ENCODE data around the gene RGS12.

- TF ChIP-seq ARNT (IDR thresholded peaks at IDR 0.05): no peak
- TF ChIP-seq LEF1 (IDR thresholded peaks at IDR 0.05; ENCODE audit: borderline replicate concordance): no peak
- TF ChIP-seq ELF4 (IDR thresholded peaks at IDR 0.05): no peak
- TF ChIP-seq FOXM1 (IDR thresholded peaks at IDR 0.05; ENCODE audit: borderline replicate concordance): no peak
- no peak for TF ChIP-seq FOXA1 (IDR thresholded peaks at IDR 0.05)
- TF ChIP-seq BHLHE40 (IDR thresholded peaks at IDR 0.05; ENCODE audit: borderline replicate concordance): no peak
- no peak for TF ChIP-seq FOXK2 (IDR thresholded peaks at IDR 0.05)
- TF ChIP-seq NFRKB (IDR thresholded peaks at IDR 0.05): no peak
- no peak for TF ChIP-seq SP1 (IDR thresholded peaks at IDR 0.05)
Observed at GRCh38 chr4:3293401-3294391, 875 bp downstream of the RGS12 start.
